ENCODE measurements around the gene RPS6KA2. TPM values are rescaled to one million over a fixed set of nuclear protein-coding genes. Genes with fewer than 3 reads are reported as not detected.

Gene RPS6KA2
- total and polyA plus RNA-seq, 2 experiments from 2014 or later = 12.5 to 25.3 TPM

- H3K36me3 ChIP-seq (ENCODE audit: insufficient read depth) = no peaks in the 10 kb centered on the region
- no peaks in the 10 kb centered on the region for H3K9me3 Mint-ChIP-seq
- H3K27ac ChIP-seq (ENCODE audit: low read depth) = no peak overlapping the region
- no peak overlapping the region for H3K4me3 Mint-ChIP-seq
- no peak overlapping the region for H3K4me2 ChIP-seq
- peaks cover 54% of the 10 kb centered on the region for H3K4me1 ChIP-seq (ENCODE audit: insufficient read depth)
- no peak overlapping the region for H3K27ac Mint-ChIP-seq
- H3K27me3 Mint-ChIP-seq (ENCODE audit: insufficient read depth, low read depth, poor library complexity) = peaks cover 5% of the 10 kb centered on the region
- no peaks in the 10 kb centered on the region for H3K9me2 ChIP-seq (ENCODE audit: insufficient read depth)
- no peak overlapping the region for H3K4me3 ChIP-seq
- H3K4me1 Mint-ChIP-seq = peaks cover 58% of the 10 kb centered on the region
- no peaks in the 10 kb centered on the region for H3K27me3 ChIP-seq (ENCODE audit: insufficient read depth)
- H3K79me2 ChIP-seq (replicated peaks; ENCODE audit: insufficient read depth) = peaks cover 67% of the 10 kb centered on the region
- H4K20me1 ChIP-seq (replicated peaks; ENCODE audit: insufficient read depth) = peaks cover 12% of the 10 kb centered on the region; the same call in 1 of the 2 replicates
- TF ChIP-seq EZH2 (IDR thresholded peaks at IDR 0.05; ENCODE audit: low read depth, unreplicated experiment) (no peak), ZNF114 (CRISPR knock-in tag; IDR thresholded peaks at IDR 0.05) (no peak), NANOG (IDR thresholded peaks at IDR 0.05; ENCODE audit: borderline replicate concordance) (no peak), STAT1 (IDR thresholded peaks at IDR 0.05; ENCODE audit: unreplicated experiment) (no peak), CTCF (conservative IDR thresholded peaks at IDR 0.05; ENCODE audit: low read depth in 2 of 2) (no peak)
- no peak overlapping the region for H2AFZ ChIP-seq
- no peak for ATAC-seq
- H3K36me3 Mint-ChIP-seq (ENCODE audit: low read depth) = no peaks in the 10 kb centered on the region
- H3F3A ChIP-seq (replicated peaks; ENCODE audit: low read depth) = no peaks in the 10 kb centered on the region
- no peak for DNase-seq (ENCODE audit: low spot score)
Measured at GRCh38 chr6:166553563-166554271, 73.3 kb downstream of the RPS6KA2 start.

DNA sequence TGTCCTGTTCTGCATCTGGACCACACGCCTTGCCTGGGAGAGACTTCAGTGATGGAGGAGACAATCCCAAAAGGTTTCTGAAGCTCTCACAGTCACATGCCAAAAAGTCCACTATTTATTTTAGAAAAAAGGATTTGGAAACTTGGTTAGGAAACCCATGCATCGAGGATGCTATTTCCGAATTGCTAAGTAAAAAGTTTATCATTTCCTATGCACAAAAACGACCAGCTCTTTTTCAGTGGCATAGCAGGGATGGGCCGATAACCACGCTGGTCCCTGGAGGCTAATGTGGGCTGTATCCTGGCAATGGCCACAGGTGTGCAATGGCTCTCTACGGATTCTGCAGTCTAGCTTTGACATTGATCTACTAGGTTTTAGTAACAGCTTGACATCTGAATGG, 74.5 kb downstream of the RPS6KA2 start:
- Mint-ChIP-seq H3K9me3 (no peaks in the 10 kb centered on the region), H3K36me3 (ENCODE audit: low read depth) (no peaks in the 10 kb centered on the region), H3K27ac (no peak overlapping the region), H3K4me1 (peaks cover 58% of the 10 kb centered on the region), H3K27me3 (ENCODE audit: insufficient read depth, low read depth, poor library complexity) (peaks cover 5% of the 10 kb centered on the region), H3K4me3 (no peak overlapping the region)
- Histone ChIP-seq H3K36me3 (ENCODE audit: insufficient read depth) (no peaks in the 10 kb centered on the region), H4K20me1 (replicated peaks; ENCODE audit: insufficient read depth) (peaks cover 12% of the 10 kb centered on the region; the same call in 1 of the 2 replicates), H2AFZ (no peak overlapping the region), H3K27me3 (ENCODE audit: insufficient read depth) (no peaks in the 10 kb centered on the region), H3K4me2 (peak overlapping the region; percentile 43; the same call in 1 of the 2 replicates), H3K79me2 (replicated peaks; ENCODE audit: insufficient read depth) (peaks cover 67% of the 10 kb centered on the region), H3K27ac (ENCODE audit: low read depth) (peak overlapping the region; percentile 67; the same call in 1 of the 2 replicates), H3K4me1 (ENCODE audit: insufficient read depth) (peaks cover 49% of the 10 kb centered on the region), H3F3A (replicated peaks; ENCODE audit: low read depth) (no peaks in the 10 kb centered on the region), H3K4me3 (no peak overlapping the region), H3K9me2 (ENCODE audit: insufficient read depth) (no peaks in the 10 kb centered on the region)
- ATAC-seq = no peak
- no peak for DNase-seq (ENCODE audit: low spot score)
- no peak for TF ChIP-seq ZNF331 (CRISPR knock-in tag; IDR thresholded peaks at IDR 0.05; ENCODE audit: low read depth)
- no peak for TF ChIP-seq EZH2phosphoT487 (IDR thresholded peaks at IDR 0.05; ENCODE audit: unreplicated experiment)
- no peak for TF ChIP-seq STAT1 (IDR thresholded peaks at IDR 0.05; ENCODE audit: unreplicated experiment)
- no peak for TF ChIP-seq CREB1 (CRISPR knock-in tag; IDR thresholded peaks at IDR 0.05; ENCODE audit: low read depth)
- no peak for TF ChIP-seq JUNB (IDR thresholded peaks at IDR 0.05; ENCODE audit: unreplicated experiment)
- TF ChIP-seq EZH2 (IDR thresholded peaks at IDR 0.05; ENCODE audit: low read depth, unreplicated experiment) = no peak
- no peak for TF ChIP-seq POLR2AphosphoS5 (IDR thresholded peaks at IDR 0.05; ENCODE audit: low read depth)
- TF ChIP-seq ZNF462 (CRISPR knock-in tag; IDR thresholded peaks at IDR 0.05) = no peak
- no peak for TF ChIP-seq ZNF114 (CRISPR knock-in tag; IDR thresholded peaks at IDR 0.05)
- TF ChIP-seq CTCF (conservative IDR thresholded peaks at IDR 0.05; ENCODE audit: low read depth in 2 of 2) = no peak
